Epithelial cell of prostate (primary cell): ENCODE results near the gene ARSD.

Experiments
- DNase-seq: peaks from one replicate; pipeline ENCODE4 v3.0.0-alpha.2; 2011; ENCODE audit warnings: low read depth, low spot score
- H3K27ac ChIP-seq: fragments of 450-650 bp; 2 replicates; pipeline ENCODE4 v1.5.1; 2017; ENCODE audit warnings: mild to moderate bottlenecking

The ARSD gene

GRCh38 chrX:2863646-2864045 is 65.5 kb downstream of the ARSD start:
- H3K27ac ChIP-seq: no peak overlapping the region
- no peak for DNase-seq

- no peak overlapping the region for H3K27ac ChIP-seq
- no peak for DNase-seq
These were observed 66.7 kb downstream of the ARSD start for GRCh38 chrX:2862404-2862803.

- DNase-seq: no peak
- H3K27ac ChIP-seq: no peak overlapping the region
These were observed 69.8 kb downstream of the ARSD start for GRCh38 chrX:2859197-2859797.

- H3K27ac ChIP-seq: no peak overlapping the region
- DNase-seq: no peak
These were observed 71.6 kb downstream of the ARSD start for GRCh38 chrX:2857566-2857965.

GRCh38 chrX:2855761-2856160 is 73.4 kb downstream of the ARSD start:
- DNase-seq: no peak
- H3K27ac ChIP-seq: no peak overlapping the region

GRCh38 chrX:2854918-2855317 is 74.2 kb downstream of the ARSD start:
- DNase-seq: no peak
- H3K27ac ChIP-seq: no peak overlapping the region
